ENCODE measurements around the gene PKD1L1.
"Not testable (repeated sequence)": the region's sequence is repeated elsewhere in the genome, so short reads cannot be mapped to it uniquely, and the experiment has no call there.

Gene PKD1L1

GRCh38 chr7:47937711-47938573 lies 10.3 kb downstream of the PKD1L1 start:
- DNase-seq: no peak

- DNase-seq: no peak
These were observed 11.1 kb downstream of the PKD1L1 start for GRCh38 chr7:47937065-47937687.

- no peak for DNase-seq
These were observed 11.9 kb downstream of the PKD1L1 start for GRCh38 chr7:47936323-47936722.

GRCh38 chr7:47935336-47935735 lies 12.9 kb downstream of the PKD1L1 start:
- DNase-seq: no peak

DNA sequence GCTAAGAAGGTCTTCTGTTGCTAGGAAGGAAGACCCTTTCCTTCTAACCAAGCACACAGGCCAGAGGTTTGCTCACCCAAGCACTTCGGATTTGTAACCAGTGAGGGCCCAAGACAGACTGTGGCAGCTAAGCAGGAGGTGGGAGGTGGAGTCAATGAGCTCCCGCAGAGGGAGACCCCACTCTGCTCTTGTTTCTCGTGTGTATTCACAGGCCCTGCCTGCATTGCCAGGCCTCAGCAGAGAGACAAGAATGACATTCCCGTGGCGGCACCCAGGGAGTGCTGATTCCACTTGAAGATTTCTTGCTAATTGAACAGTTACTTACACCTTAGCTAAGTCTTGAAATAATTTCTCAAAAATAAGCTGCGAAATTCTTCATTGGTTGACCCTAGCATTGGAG lies 13.4 kb downstream of the PKD1L1 start:
- no peak for DNase-seq

- DNase-seq: no peak
These were observed 15.1 kb downstream of the PKD1L1 start for GRCh38 chr7:47933215-47933614.

DNA sequence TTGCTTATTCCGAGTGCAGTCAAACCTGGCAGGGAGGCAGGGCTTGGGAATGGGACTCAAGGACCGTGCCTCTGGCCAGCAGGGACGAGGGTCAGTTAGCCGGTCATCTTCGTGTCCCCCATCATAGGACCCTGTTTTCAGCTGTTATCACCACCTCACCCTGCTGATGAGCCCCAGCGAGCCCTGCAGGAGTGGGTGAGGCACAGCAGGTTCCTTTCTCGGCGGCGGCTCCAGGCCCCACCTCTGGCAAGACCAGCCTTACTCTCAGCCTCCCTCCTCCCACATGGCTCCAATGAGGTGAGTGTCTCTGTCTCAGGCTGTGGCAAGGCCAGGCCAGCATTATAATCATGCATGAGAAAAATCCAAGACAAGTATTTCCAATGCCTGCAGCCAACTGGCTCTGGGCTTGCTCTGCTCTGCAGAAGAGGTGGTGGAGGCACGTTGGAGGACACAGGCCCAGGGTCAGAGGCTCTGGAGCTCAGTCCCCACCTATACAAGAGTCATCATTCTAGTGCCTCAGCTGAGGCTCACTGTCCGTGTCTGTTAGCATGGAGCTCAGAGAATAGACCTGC lies 15.7 kb downstream of the PKD1L1 start:
- DNase-seq: no peak

DNA sequence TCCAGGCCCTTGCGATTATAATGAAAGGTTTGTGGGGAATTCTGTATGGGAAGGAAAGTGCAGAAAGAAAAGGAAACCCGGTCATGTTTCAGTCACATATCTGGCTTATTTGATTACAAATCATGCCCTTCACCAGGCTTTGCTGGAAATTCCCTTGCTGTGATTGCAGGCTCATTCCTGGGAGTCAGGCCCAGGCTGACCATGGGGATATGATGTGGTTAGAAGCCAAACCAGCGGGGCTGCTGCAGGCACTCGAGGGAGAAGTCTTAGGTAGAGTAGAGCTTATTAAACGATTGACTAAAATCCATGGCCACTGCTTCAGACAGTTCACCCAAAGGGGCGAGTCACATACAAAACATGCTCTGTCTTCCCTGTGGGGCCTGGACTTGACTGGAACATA lies 16.2 kb downstream of the PKD1L1 start:
- DNase-seq: no peak

- no peak for DNase-seq
These were observed 17.0 kb downstream of the PKD1L1 start for GRCh38 chr7:47931005-47932004.

GRCh38 chr7:47924266-47924665 lies 24.0 kb downstream of the PKD1L1 start:
- DNase-seq: no peak

DNA sequence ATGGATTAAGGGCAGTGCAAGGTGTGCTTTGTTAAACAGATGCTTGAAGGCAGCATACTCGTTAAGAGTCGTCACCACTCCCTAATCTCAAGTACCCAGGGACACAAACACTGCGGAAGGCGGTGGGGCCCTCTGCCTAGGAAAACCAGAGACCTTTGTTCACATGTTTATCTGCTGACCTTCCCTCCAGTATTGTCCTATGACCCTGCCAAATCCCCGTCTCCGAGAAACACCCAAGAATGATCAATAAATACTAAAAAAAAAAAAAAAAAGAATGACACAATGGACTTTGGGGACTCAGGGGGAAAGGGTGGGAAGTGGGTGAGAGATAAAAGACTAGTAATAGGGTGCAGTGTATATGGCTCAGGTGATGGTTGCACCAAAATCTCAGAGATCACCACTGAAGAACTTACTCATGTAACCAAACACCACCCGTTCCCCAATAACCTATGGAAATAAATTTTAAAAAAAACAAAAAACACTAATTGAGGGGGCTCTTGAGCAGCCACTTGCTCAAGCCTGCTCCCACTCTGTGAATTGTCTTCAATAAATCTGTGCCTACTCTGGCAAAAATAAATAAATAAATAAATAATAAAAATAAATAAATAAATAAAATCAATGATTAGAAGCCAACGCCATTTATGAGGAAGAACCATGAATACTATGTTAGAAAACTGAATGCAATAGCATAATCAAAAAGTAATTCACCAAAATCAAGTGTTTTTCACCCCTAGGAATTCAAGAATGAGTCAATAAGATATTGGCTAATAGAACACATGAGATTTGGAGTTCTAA lies 25.0 kb downstream of the PKD1L1 start:
- not testable (repeated sequence) for DNase-seq

GRCh38 chr7:47916514-47916913 lies 31.8 kb downstream of the PKD1L1 start:
- DNase-seq: not testable (repeated sequence)

- no peak for DNase-seq
These were observed 32.7 kb downstream of the PKD1L1 start for GRCh38 chr7:47915616-47915976.

GRCh38 chr7:47914717-47915615 lies 33.3 kb downstream of the PKD1L1 start:
- no peak for DNase-seq

DNA sequence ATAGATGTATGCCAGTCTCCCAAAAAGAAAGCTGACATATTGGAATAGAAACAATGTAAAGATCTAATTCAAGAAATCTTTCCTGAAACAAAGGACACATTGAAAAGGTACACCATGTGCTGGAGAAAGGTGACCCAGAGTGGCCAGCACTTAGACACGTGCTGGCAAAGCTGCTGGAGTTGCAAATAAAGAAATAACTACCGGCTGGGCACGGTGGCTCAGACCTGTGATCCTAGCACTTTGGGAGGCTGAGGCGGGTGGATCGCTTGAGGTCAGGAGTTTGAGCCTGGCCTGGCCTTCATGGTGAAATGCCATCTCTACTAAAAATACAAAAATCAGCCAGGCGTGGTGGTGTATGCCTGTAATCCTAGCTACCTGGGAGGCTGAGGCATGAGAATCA lies 35.9 kb downstream of the PKD1L1 start:
- DNase-seq: no peak

DNA sequence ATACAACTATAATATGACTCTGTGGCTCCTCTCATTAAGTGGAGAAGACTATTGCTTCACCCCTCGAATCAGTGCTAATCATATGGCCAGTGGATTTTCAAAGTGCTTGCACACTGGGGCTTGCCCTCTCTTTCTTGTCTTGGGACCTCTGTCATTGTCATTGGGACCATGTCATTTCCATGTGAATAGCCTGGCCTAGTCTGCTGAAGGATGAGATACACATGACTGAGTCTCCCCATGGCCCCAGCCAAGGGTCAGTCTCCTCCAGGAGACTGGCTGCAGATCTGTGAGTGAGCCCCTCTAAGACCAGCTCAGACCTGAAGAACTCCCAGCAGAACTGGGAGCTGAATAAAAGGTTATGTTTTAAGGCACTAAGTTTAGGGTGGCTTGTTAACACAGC lies 39.5 kb downstream of the PKD1L1 start:
- no peak for DNase-seq

DNA sequence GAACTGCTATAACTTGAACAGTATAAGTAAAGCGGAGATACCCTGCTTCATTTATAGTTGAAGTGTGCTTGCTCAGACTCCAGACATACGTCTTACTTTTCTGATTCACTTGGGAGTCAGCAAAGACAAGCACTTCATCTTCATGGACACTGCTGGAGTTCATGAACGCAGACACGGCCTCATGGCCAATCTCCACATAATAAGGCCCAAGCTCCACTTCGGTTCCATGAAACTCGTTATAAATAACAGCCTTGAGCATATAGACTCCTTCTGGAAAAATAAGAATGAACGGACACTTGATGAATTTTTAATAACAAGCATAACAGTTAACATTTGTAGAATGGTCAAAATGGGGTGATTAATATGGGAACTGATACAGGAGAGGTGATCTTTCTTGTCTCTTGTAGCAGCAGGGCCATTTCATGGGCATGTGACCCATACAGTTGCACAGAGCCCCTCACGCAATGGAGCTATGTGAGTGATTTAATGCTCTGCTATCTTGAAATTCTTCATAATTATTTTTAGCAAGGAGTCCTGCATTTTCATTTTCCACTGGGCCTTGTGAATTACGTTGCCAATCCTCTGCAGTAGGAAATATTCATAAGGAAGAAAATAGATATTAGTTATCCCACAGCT lies 40.2 kb downstream of the PKD1L1 start:
- no peak for DNase-seq

- no peak for DNase-seq
These were observed 41.4 kb downstream of the PKD1L1 start for GRCh38 chr7:47906883-47907282.

- no peak for DNase-seq
These were observed 43.0 kb downstream of the PKD1L1 start for GRCh38 chr7:47905076-47905920.

GRCh38 chr7:47902013-47902412 lies 46.3 kb downstream of the PKD1L1 start:
- DNase-seq: no peak

All from activated CD4-positive, CD25-positive, alpha-beta regulatory T cell (primary cell).